Transverse colon (tissue), 4 donors: ENCODE measurements around the gene CELSR1. TPM values are rescaled to one million over a fixed set of nuclear protein-coding genes. Genes with fewer than 3 reads are reported as not detected.

Experiments
- DNase-seq: peaks from one replicate; pipeline ENCODE4 v3.0.0-alpha.2; 2019
- H3K27ac ChIP-seq, 4 donors: fragments of 200-600 bp; sonication (generic); 2 replicates each; pipeline ENCODE4 v1.5.1; 2016 to 2018; ENCODE audit warnings: inconsistent platforms in 4 of 4
- H3K27me3 ChIP-seq: fragments of 200-600 bp; sonication (generic); 2 replicates; pipeline ENCODE4 v1.5.1; 2017; ENCODE audit warnings: inconsistent platforms
- H3K36me3 ChIP-seq, 4 donors: fragments of 200-600 bp; sonication (generic); 2 replicates each; pipeline ENCODE4 v1.5.1; 2017 to 2019; ENCODE audit warnings: inconsistent platforms in 4 of 4
- H3K4me1 ChIP-seq, 4 donors: fragments of 200-600 bp; sonication (generic); 2 replicates each; pipeline ENCODE4 v1.5.1; 2017 to 2020; ENCODE audit warnings: inconsistent platforms in 4 of 4
- H3K4me3 ChIP-seq, 4 donors: fragments of 200-600 bp; sonication (generic); 1 replicate in 1 of 4; 2 replicates in 3 of 4; pipeline versions ENCODE4 v1.5.1 to v1.6.1; 2017 to 2019; ENCODE audit warnings: inconsistent platforms in 4 of 4
- H3K9me3 ChIP-seq, 2 donors: fragments of 200-600 bp; sonication (generic); 2 replicates each; pipeline ENCODE4 v1.5.1; 2017 to 2019; ENCODE audit warnings: inconsistent platforms in 2 of 2
- EP300 ChIP-seq: sonication (generic); formaldehyde crosslinking; IDR thresholded peaks from one replicate; pipeline ENCODE4 v1.6.1; 2017; ENCODE audit warnings: antibody characterized with exemption, low read depth
- POLR2A ChIP-seq: fragments of 450-650 bp; IDR thresholded peaks from one replicate; pipeline ENCODE4 v1.6.1; 2016; ENCODE audit warnings: antibody characterized with exemption, mild to moderate bottlenecking, moderate library complexity
- POLR2AphosphoS5 ChIP-seq, 3 donors: sonication (generic); formaldehyde crosslinking; IDR thresholded peaks; one replicate each; pipeline ENCODE4 v1.6.1; 2016; ENCODE audit warnings: antibody characterized with exemption in 3 of 3
- WGBS, 2 donors: methylation state at CpG; one replicate each; pipeline ENCODE4 v1.1.5; 2018; ENCODE audit warnings: low coverage in 1 of 2; 5-methylcytosine and 5-hydroxymethylcytosine counted together
- in situ Hi-C, 4 donors: fragments of 200-750 bp; cut with MboI; loops; one replicate each; pipeline versions ENCODE4 v1.15.0 to v1.15.1; 2017; ENCODE audit warnings: low sequenced_read_pairs in 3 of 4, low pct_ligation_motif_present in 1 of 4, low pct_unique_long_range_greater_than_20kb in 1 of 4
- intact Hi-C: fragments of 100-400 bp; cut with DNase I; formaldehyde crosslinking; loops from one replicate; pipeline ENCODE4 v1.15.1; 2023; ENCODE audit warnings: low total_unique reads
- total RNA-seq, 4 donors: library from RNA; depleted of rRNA; stranded (reverse); fragments of >200 nt; gene quantifications; one replicate each; pipeline ENCODE4 v1.1.0, GENCODE V29; 2016
- TF ChIP-seq, protein P1 (sequence below), 5 experiments: fragments of 200-600 bp in 3 of 5; fragments of 450-650 bp in 2 of 5; sonication (generic) in 3 of 5; IDR thresholded peaks; 1 replicate in 2 of 5; 2 replicates in 3 of 5; pipeline ENCODE4 v1.5.1; 2016 to 2017; ENCODE audit warnings: antibody characterized with exemption in 5 of 5, inconsistent platforms in 3 of 5, mild to moderate bottlenecking in 2 of 5, moderate library complexity in 1 of 5

CELSR1 gene
- total RNA-seq, 4 donors from 2014 or later = 0.96 to 2.5 (median 1.4) TPM

- 82 to 83% methylated on average over 3 to 12 of the region's 16 CpGs for WGBS, 2 donors
- no peak for DNase-seq
- Histone ChIP-seq H3K27ac (no peak overlapping the region), H3K4me3 (no peak overlapping the region), H3K9me3 (no peaks in the 10 kb centered on the region), H3K27me3 (no peaks in the 10 kb centered on the region), H3K36me3 (no peaks in the 10 kb centered on the region), H3K4me1 (no peaks in the 10 kb centered on the region)
- TF ChIP-seq POLR2A (no peak), POLR2AphosphoS5 (IDR thresholded peaks at IDR 0.05) (no peak), EP300 (no peak)
- TF ChIP-seq, protein P1, sequence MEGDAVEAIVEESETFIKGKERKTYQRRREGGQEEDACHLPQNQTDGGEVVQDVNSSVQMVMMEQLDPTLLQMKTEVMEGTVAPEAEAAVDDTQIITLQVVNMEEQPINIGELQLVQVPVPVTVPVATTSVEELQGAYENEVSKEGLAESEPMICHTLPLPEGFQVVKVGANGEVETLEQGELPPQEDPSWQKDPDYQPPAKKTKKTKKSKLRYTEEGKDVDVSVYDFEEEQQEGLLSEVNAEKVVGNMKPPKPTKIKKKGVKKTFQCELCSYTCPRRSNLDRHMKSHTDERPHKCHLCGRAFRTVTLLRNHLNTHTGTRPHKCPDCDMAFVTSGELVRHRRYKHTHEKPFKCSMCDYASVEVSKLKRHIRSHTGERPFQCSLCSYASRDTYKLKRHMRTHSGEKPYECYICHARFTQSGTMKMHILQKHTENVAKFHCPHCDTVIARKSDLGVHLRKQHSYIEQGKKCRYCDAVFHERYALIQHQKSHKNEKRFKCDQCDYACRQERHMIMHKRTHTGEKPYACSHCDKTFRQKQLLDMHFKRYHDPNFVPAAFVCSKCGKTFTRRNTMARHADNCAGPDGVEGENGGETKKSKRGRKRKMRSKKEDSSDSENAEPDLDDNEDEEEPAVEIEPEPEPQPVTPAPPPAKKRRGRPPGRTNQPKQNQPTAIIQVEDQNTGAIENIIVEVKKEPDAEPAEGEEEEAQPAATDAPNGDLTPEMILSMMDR (IDR thresholded peaks at IDR 0.05) = no peak
- in situ Hi-C loops = no loop called here
- intact Hi-C loops = no loop called here
Measured at GRCh38 chr22:46484156-46484860, 53.1 kb downstream of the CELSR1 start.

GRCh38 chr22:46483353-46483752, 54.1 kb downstream of the CELSR1 start:
- Histone ChIP-seq H3K4me3 (no peak overlapping the region), H3K27me3 (no peaks in the 10 kb centered on the region), H3K27ac (no peak overlapping the region), H3K36me3 (no peaks in the 10 kb centered on the region), H3K4me1 (no peaks in the 10 kb centered on the region), H3K9me3 (no peaks in the 10 kb centered on the region)
- in situ Hi-C loops (no loop called here), intact Hi-C loops (no loop called here)
- TF ChIP-seq, protein P1 (IDR thresholded peaks at IDR 0.05) = no peak
- TF ChIP-seq POLR2AphosphoS5 (IDR thresholded peaks at IDR 0.05) (no peak), EP300 (no peak), POLR2A (no peak)
- 48% methylated on average over 4 of the region's 4 CpGs; no CpG with 5 or more reads in 1 of the 2 donors for WGBS, 2 donors
- no peak for DNase-seq

GRCh38 chr22:46482056-46482675, 55.3 kb downstream of the CELSR1 start:
- 83 to 92% methylated on average over 4 to 6 of the region's 7 CpGs for WGBS, 2 donors
- no peak for TF ChIP-seq POLR2AphosphoS5 (IDR thresholded peaks at IDR 0.05)
- TF ChIP-seq POLR2A = no peak
- TF ChIP-seq EP300 = no peak
- TF ChIP-seq, protein P1 (IDR thresholded peaks at IDR 0.05) = no peak
- Histone ChIP-seq H3K4me3 (no peak overlapping the region), H3K9me3 (no peaks in the 10 kb centered on the region), H3K27ac (no peak overlapping the region), H3K4me1 (no peaks in the 10 kb centered on the region), H3K27me3 (peaks cover 2% of the 10 kb centered on the region), H3K36me3 (no peaks in the 10 kb centered on the region)
- intact Hi-C loops (no loop called here), in situ Hi-C loops (no loop called here)
- DNase-seq = no peak

- no peak for DNase-seq
Measured at GRCh38 chr22:46481386-46481785, 56.0 kb downstream of the CELSR1 start.

More at GRCh38 chr22:46481386-46481785, 56.0 kb downstream of the CELSR1 start:
- H3K27ac ChIP-seq = no peak overlapping the region
- intact Hi-C loops = no loop called here
- no peaks in the 10 kb centered on the region for H3K36me3 ChIP-seq
- TF ChIP-seq EP300 = no peak
- TF ChIP-seq POLR2A = no peak
- TF ChIP-seq POLR2AphosphoS5 (IDR thresholded peaks at IDR 0.05) = no peak
- TF ChIP-seq, protein P1 (IDR thresholded peaks at IDR 0.05) = no peak
- H3K27me3 ChIP-seq = peaks cover 2% of the 10 kb centered on the region
- H3K9me3 ChIP-seq = no peaks in the 10 kb centered on the region
- in situ Hi-C loops = no loop called here
- H3K4me3 ChIP-seq = no peak overlapping the region
- WGBS, 2 donors = 75 to 100% methylated on average over 1 to 6 of the region's 6 CpGs
- H3K4me1 ChIP-seq = no peaks in the 10 kb centered on the region
